ENCODE results near the gene RIPOR3. TPM values are rescaled to one million over a fixed set of nuclear protein-coding genes. Genes with fewer than 3 reads are reported as not detected.

RIPOR3 gene
- total RNA-seq, 6 donors from 2014 or later: 2.1 to 36.7 (median 5.1) TPM

DNA sequence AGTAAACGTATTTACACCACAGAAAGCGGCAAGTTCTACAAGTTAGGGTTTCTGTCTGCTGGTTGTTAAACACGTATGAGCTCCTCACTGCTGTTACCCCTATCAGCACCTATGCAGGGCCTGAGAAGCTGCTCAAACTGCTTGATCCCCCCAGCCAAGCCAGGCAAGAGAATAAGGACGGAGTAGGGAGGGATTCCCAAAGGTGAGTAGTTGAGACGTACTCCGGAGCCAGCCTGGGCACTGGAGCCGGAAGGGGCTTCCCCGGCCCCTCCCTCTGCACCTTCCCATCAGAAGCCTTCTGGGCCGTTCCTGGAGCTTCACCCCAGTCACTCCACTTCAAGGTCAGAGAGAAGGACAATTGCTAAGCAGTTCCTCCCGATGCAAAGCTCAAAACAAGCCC lies 58.0 kb downstream of the RIPOR3 start:
- Histone ChIP-seq H3K4me1 (peaks cover 18 to 27% (median 23%) of the 10 kb centered on the region in 4 donors), H3K36me3 (no peaks in the 10 kb centered on the region), H3K4me3 (no peak overlapping the region), H3K27me3 (no peaks in the 10 kb centered on the region), H3K9me3 (no peaks in the 10 kb centered on the region), H3K27ac (no peak overlapping the region)
- DNase-seq (no peak), ATAC-seq (ENCODE audit: low FRiP score in 2 of 2) (no peak)
- TF ChIP-seq POLR2AphosphoS5 (IDR thresholded peaks at IDR 0.05): no peak
- no peak for TF ChIP-seq POLR2A (IDR thresholded peaks at IDR 0.05)
- TF ChIP-seq EP300 (IDR thresholded peaks at IDR 0.05): no peak
- TF ChIP-seq, protein P1, sequence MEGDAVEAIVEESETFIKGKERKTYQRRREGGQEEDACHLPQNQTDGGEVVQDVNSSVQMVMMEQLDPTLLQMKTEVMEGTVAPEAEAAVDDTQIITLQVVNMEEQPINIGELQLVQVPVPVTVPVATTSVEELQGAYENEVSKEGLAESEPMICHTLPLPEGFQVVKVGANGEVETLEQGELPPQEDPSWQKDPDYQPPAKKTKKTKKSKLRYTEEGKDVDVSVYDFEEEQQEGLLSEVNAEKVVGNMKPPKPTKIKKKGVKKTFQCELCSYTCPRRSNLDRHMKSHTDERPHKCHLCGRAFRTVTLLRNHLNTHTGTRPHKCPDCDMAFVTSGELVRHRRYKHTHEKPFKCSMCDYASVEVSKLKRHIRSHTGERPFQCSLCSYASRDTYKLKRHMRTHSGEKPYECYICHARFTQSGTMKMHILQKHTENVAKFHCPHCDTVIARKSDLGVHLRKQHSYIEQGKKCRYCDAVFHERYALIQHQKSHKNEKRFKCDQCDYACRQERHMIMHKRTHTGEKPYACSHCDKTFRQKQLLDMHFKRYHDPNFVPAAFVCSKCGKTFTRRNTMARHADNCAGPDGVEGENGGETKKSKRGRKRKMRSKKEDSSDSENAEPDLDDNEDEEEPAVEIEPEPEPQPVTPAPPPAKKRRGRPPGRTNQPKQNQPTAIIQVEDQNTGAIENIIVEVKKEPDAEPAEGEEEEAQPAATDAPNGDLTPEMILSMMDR (IDR thresholded peaks at IDR 0.05): no peak
- 71 to 87% methylated on average over 10 of the region's 10 CpGs for WGBS, 2 donors

DNA sequence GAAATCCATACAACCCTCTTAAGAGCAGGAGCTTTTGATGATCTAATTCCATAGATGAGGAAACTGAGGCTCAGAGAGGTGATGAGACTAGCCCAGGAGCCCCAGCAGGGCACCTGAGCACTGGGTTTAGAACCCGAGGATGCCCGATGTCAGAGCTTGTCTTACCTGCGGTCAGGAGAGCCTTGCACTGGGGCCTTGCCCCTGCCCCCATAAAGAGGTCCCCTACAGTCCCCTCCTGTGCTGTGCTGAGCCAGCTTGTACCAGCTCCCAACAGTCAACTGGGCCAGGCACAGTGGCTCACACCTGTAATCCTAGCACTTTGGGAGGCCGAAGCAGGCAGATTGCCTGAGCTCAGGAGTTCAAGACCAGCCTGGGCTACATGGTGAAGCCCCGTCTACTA lies 58.6 kb downstream of the RIPOR3 start:
- H3K27ac ChIP-seq: no peak overlapping the region
- ATAC-seq (ENCODE audit: low FRiP score in 2 of 2): no peak
- H3K36me3 ChIP-seq: no peaks in the 10 kb centered on the region
- 87 to 98% methylated on average over 3 to 5 of the region's 5 CpGs for WGBS, 2 donors
- H3K27me3 ChIP-seq: no peaks in the 10 kb centered on the region
- no peak overlapping the region for H3K4me3 ChIP-seq
- TF ChIP-seq EP300 (IDR thresholded peaks at IDR 0.05): no peak
- no peak for TF ChIP-seq POLR2A (IDR thresholded peaks at IDR 0.05)
- TF ChIP-seq, protein P1 (IDR thresholded peaks at IDR 0.05): no peak
- no peak for TF ChIP-seq POLR2AphosphoS5 (IDR thresholded peaks at IDR 0.05)
- no peaks in the 10 kb centered on the region for H3K9me3 ChIP-seq
- no peak for DNase-seq
- peaks cover 17 to 26% (median 23%) of the 10 kb centered on the region in 4 donors for H3K4me1 ChIP-seq

DNA sequence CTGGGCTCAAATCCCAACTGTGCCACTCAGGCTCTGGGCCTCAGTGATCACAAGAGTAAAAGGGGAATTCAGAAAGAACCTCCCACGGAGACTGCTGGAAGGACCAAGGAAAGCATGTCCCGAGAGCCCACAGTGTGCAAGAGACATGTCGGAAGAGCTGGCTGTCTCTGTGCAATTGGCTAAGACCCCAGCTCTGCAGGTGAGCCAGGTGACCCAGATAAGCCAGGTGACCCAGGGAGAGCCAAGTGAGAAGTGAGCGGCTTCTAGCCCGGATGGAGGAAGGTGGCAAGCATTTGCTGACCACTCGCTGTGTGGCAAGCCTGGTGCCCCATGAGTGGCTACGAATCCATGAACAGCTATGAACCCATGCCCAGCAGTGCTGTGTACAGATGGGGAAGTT lies 59.1 kb downstream of the RIPOR3 start:
- Histone ChIP-seq H3K27me3 (no peaks in the 10 kb centered on the region), H3K9me3 (no peaks in the 10 kb centered on the region), H3K4me1 (peaks cover 16 to 22% (median 19%) of the 10 kb centered on the region in 4 donors), H3K36me3 (no peaks in the 10 kb centered on the region), H3K27ac (no peak overlapping the region), H3K4me3 (no peak overlapping the region)
- DNase-seq (no peak), ATAC-seq (ENCODE audit: low FRiP score in 2 of 2) (no peak)
- 93 to 95% methylated on average over 4 to 7 of the region's 7 CpGs for WGBS, 2 donors
- TF ChIP-seq, protein P1 (IDR thresholded peaks at IDR 0.05): no peak
- no peak for TF ChIP-seq POLR2A (IDR thresholded peaks at IDR 0.05)
- TF ChIP-seq EP300 (IDR thresholded peaks at IDR 0.05): no peak
- no peak for TF ChIP-seq POLR2AphosphoS5 (IDR thresholded peaks at IDR 0.05)

DNA sequence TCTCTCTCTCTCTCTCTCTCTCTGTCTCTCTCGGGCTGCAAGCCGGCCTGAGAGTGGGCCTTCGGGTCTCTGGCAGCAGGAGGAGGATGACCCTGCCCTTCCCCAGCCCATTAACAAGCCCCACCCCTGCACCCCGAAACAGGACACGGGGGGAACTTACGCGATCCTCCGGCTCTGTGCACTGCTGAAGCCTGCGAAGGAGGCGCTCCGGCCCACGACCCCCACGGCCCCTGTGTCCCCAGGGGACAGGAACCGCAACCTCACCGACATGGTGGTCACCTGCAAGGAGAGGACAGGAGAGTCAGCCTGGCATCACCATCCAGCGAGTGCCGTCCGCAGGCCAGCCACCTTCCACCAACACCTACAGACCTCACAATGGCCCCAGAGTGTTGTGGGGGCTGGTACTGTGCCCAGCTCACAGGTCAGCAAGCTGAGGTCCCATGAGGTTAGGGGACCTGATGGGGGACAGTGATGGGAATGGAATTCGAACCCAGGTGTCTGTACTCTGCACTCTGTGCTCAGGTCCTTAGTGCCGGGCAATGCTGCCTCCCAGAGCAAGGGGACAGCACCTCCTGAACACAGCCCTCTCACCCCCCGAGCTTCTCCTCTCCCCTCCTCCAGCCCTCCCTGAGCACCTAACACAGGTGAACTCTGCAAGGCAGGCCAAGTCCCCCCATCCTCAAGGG lies 60.6 kb downstream of the RIPOR3 start:
- Histone ChIP-seq H3K9me3 (no peaks in the 10 kb centered on the region), H3K36me3 (no peaks in the 10 kb centered on the region), H3K27me3 (no peaks in the 10 kb centered on the region), H3K4me3 (no peak overlapping the region), H3K27ac (no peak overlapping the region), H3K4me1 (peaks cover 3 to 7% (median 5%) of the 10 kb centered on the region in 4 donors)
- TF ChIP-seq, protein P1 (IDR thresholded peaks at IDR 0.05): no peak
- TF ChIP-seq POLR2AphosphoS5 (IDR thresholded peaks at IDR 0.05) (no peak), POLR2A (IDR thresholded peaks at IDR 0.05) (no peak), EP300 (IDR thresholded peaks at IDR 0.05) (no peak)
- DNase-seq (no peak), ATAC-seq (ENCODE audit: low FRiP score in 2 of 2) (no peak)
- WGBS, 2 donors: 91 to 93% methylated on average over 16 to 20 of the region's 21 CpGs

DNA sequence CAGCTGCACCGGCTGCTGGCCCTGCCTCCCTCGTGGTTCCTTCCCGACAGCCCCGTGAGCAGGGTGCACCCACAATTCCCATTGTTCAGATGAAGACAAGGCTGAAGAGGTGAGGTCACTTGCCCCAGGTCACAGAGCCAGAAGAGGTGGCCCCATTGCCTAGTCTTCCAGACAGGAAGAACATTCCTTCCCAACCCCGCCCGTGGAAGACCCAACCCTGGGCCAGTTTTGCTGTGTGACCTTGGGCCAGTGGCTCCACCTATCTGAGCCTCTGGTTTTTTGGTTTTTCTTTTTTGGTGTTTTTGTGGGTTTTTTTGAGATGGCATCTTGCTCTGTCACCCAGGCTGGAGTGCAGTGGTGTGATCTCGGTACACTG lies 61.7 kb downstream of the RIPOR3 start:
- ATAC-seq (ENCODE audit: low FRiP score in 2 of 2): no peak
- DNase-seq: no peak
- Histone ChIP-seq H3K4me1 (no peaks in the 10 kb centered on the region), H3K9me3 (no peaks in the 10 kb centered on the region), H3K36me3 (no peaks in the 10 kb centered on the region), H3K27me3 (no peaks in the 10 kb centered on the region), H3K27ac (peak overlapping the region in 1 of 4 donors; percentile 23), H3K4me3 (no peak overlapping the region)
- WGBS, 2 donors: 72 to 75% methylated on average over 4 to 7 of the region's 7 CpGs
- TF ChIP-seq POLR2A (IDR thresholded peaks at IDR 0.05) (no peak), EP300 (IDR thresholded peaks at IDR 0.05) (no peak), POLR2AphosphoS5 (IDR thresholded peaks at IDR 0.05) (no peak)
- TF ChIP-seq, protein P1 (IDR thresholded peaks at IDR 0.05): no peak
